Measurements from ENCODE around the gene CRIM1. TPM values are rescaled to one million over a fixed set of nuclear protein-coding genes. Genes with fewer than 3 reads are reported as not detected.

CRIM1 gene
- total RNA-seq, 1 donor from 2014 or later: 273 TPM

DNA sequence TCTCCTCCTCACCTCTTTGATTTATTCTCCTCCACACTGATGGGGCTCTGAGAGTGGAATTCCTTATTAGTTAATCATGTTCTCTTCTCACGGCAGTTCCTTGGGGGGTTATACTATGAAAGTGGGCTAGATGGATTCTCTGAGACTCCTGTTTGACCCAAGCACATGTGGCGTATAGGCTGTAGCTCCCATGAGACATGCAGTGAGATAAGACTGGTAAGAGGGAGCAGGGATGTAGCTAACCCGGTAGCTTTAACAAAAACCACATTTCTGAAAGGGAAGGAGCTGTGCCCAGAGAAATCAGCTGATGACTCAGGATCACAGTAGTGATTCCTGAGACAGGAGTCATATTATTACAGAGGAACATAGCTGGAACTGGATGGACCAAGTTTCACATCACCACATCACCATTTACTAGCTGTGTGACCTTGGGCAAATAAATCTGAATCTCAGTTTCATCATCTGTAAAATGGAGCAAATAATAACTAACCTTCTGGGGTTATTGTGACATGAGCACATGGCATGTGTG, 82.9 kb downstream of the CRIM1 start:
- Histone ChIP-seq H3K27ac (peak overlapping the region; percentile 86 to 87), H3K27me3 (no peaks in the 10 kb centered on the region), H3K4me1 (peaks cover 5 to 67% of the 10 kb centered on the region in 2 donors), H3K36me3 (peaks cover 0 to 14% of the 10 kb centered on the region in 2 donors), H3K9me3 (no peaks in the 10 kb centered on the region), H3K4me3 (no peak overlapping the region)
- intact Hi-C loops (cut with DNase I): loop anchor here (2.0 kb wide), 1 partner anchor 14 kb away; no protein-coding TSS in a partner anchor
- no peak for DNase-seq (ENCODE audit: low spot score in 2 of 2)
- TF ChIP-seq, protein P1, sequence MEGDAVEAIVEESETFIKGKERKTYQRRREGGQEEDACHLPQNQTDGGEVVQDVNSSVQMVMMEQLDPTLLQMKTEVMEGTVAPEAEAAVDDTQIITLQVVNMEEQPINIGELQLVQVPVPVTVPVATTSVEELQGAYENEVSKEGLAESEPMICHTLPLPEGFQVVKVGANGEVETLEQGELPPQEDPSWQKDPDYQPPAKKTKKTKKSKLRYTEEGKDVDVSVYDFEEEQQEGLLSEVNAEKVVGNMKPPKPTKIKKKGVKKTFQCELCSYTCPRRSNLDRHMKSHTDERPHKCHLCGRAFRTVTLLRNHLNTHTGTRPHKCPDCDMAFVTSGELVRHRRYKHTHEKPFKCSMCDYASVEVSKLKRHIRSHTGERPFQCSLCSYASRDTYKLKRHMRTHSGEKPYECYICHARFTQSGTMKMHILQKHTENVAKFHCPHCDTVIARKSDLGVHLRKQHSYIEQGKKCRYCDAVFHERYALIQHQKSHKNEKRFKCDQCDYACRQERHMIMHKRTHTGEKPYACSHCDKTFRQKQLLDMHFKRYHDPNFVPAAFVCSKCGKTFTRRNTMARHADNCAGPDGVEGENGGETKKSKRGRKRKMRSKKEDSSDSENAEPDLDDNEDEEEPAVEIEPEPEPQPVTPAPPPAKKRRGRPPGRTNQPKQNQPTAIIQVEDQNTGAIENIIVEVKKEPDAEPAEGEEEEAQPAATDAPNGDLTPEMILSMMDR (IDR thresholded peaks at IDR 0.05): no peak

DNA sequence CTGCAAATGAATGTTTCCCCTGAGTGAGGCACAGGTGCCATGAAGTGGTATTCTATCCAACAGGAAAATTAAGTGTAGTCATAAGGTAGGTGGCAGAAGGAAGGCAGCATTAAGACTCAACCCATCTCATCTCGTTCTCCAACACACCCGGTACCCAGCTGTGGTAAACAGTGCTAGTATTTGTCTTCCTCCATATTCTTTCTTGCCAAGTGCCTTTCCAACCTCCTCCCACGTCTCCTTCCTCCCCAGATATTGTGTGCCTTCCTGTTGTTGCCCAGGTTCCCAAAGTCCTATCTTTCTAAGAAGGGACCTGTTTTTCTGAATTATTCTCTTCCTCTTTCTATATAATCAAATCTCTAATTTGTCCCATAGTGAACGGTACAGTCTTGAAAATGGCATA, 83.5 kb downstream of the CRIM1 start:
- intact Hi-C loops (cut with DNase I): loop anchor here (2.0 kb wide), 1 partner anchor 14 kb away; no protein-coding TSS in a partner anchor
- TF ChIP-seq, protein P1 (IDR thresholded peaks at IDR 0.05): no peak
- peaks cover 0 to 20% of the 10 kb centered on the region in 2 donors for H3K36me3 ChIP-seq

DNA sequence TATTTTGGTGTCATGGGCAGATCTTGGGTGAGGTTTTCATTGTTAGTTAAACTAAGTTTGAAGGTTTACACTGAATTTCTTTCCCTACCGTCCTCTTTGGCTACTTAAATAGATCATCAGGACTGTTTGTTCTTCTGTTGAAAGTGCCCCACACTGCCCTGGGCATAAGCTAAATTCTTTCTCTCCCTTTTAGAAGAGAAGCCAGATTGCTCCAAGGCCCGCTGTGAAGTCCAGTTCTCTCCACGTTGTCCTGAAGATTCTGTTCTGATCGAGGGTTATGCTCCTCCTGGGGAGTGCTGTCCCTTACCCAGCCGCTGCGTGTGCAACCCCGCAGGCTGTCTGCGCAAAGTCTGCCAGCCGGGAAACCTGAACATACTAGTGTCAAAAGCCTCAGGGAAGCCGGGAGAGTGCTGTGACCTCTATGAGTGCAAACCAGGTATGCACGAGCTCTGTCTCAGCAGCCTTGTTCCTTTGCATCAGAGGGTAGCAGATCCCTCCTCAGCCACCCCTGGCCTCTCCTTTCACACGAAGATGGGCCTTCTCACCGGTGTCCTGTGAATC, 85.6 kb downstream of the CRIM1 start:
- DNase-seq (ENCODE audit: low spot score in 2 of 2): no peak
- TF ChIP-seq, protein P1 (IDR thresholded peaks at IDR 0.05): no peak
- intact Hi-C loops (cut with DNase I): no loop called here
- Histone ChIP-seq H3K4me3 (peak overlapping the region in 1 of 2 donors; percentile 41), H3K4me1 (peaks cover 5 to 62% of the 10 kb centered on the region in 2 donors), H3K27me3 (no peaks in the 10 kb centered on the region), H3K36me3 (peaks cover 0 to 30% of the 10 kb centered on the region in 2 donors), H3K9me3 (no peaks in the 10 kb centered on the region), H3K27ac (peak overlapping the region; percentile 86 to 87)

More for the DNA sequence above, 83.5 kb downstream of the CRIM1 start:
- Histone ChIP-seq H3K27ac (peak overlapping the region; percentile 86 to 87), H3K9me3 (no peaks in the 10 kb centered on the region), H3K27me3 (no peaks in the 10 kb centered on the region), H3K4me1 (peaks cover 5 to 71% of the 10 kb centered on the region in 2 donors), H3K4me3 (no peak overlapping the region)
- DNase-seq (ENCODE audit: low spot score in 2 of 2): no peak

DNA sequence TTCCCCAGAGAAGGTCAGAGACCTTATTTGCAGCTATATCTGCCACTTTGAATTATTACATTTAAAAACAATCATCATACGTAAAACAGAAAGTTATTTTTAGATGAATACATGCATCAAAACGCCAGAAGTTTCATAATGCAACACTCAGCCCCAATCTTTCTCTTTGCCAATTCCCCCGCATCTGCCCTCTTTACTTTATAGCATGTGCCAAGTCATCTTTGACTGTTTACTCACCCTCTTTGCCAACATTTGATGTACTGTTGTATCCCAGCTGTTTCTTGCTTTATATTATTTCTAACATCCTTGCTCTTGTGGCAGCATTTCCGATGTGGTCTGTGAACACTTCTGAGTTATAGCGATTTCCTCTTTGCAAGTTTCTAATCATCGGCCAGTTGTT, 86.2 kb downstream of the CRIM1 start:
- Histone ChIP-seq H3K9me3 (no peaks in the 10 kb centered on the region), H3K36me3 (peaks cover 3 to 30% of the 10 kb centered on the region in 2 donors), H3K4me3 (peak overlapping the region in 1 of 2 donors; percentile 41), H3K4me1 (peaks cover 8 to 63% of the 10 kb centered on the region in 2 donors), H3K27ac (peak overlapping the region; percentile 86 to 87), H3K27me3 (no peaks in the 10 kb centered on the region)
- intact Hi-C loops (cut with DNase I): no loop called here
- DNase-seq (ENCODE audit: low spot score in 2 of 2): no peak
- TF ChIP-seq, protein P1 (IDR thresholded peaks at IDR 0.05): no peak

DNA sequence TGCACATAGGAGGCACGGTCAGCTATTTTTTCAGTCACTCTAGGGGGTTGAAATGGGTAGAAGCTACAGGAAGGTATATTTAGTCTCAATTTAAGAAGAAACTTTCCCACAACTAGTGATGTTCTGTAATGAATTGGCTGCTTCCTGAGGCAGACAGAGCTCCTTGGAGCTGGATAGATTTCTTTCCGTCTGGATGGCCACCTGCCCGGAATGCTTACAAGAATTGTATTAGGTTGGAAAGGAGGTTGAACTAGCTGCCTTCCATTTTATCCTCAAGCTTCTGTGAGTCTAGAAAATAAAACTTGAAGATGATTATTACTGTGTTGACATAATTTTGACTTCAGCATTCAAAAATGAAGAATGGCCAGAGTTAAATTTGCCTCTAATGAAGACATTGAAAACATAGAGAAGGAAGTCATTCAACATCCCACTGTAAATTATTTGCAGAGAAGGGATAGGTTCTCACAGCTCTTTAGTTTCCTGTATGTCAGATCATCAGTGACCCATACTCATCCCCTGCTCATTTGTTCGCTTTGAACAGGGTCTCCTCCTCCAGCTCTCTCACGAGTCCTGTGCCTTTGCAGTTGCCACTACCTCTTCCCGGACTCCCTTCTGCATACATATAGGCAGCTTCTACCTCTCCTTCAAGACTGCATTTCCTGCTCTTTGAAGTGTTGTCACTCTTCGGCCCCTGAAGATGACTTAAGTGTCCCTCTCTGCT, 88.8 kb downstream of the CRIM1 start:
- Histone ChIP-seq H3K9me3 (no peaks in the 10 kb centered on the region), H3K4me1 (peaks cover 16 to 78% of the 10 kb centered on the region in 2 donors)

More for the DNA sequence above, 88.8 kb downstream of the CRIM1 start:
- Histone ChIP-seq H3K27me3 (no peaks in the 10 kb centered on the region), H3K36me3 (peaks cover 3 to 40% of the 10 kb centered on the region in 2 donors), H3K27ac (peak overlapping the region; percentile 87 to 94), H3K4me3 (no peak overlapping the region)
- TF ChIP-seq, protein P1 (IDR thresholded peaks at IDR 0.05): no peak
- intact Hi-C loops (cut with DNase I): no loop called here
- DNase-seq (ENCODE audit: low spot score in 2 of 2): no peak

All from ascending aorta (tissue), 2 donors.